GM23338 (cell line): ENCODE results near the gene UGT2B17.
"Not testable (repeated sequence)": the region's sequence is repeated elsewhere in the genome, so short reads cannot be mapped to it uniquely, and the experiment has no call there.

Experiments used
- CTCF ChIP-seq, 2 experiments: fragments of 200-600 bp in 1 of 2; sonication (generic) in 1 of 2; conservative IDR thresholded peaks; 2 replicates each; pipeline versions ENCODE4 v1.5.1 to v1.6.1; 2016 to 2017; ENCODE audit warnings: antibody characterized with exemption in 2 of 2, low read depth in 2 of 2, mild to moderate bottlenecking in 2 of 2, moderate library complexity in 1 of 2
- EZH2phosphoT487 ChIP-seq: fragments of 200-600 bp; sonication (generic); IDR thresholded peaks from one replicate; pipeline ENCODE4 v1.8.1; 2018; ENCODE audit warnings: antibody characterized with exemption; ENCODE audit not compliant: unreplicated experiment
- POLR2AphosphoS5 ChIP-seq: IDR thresholded peaks from 2 replicates; pipeline ENCODE4 v1.6.1; 2016; ENCODE audit warnings: antibody characterized with exemption, low read depth

- not testable (repeated sequence) for TF ChIP-seq EZH2phosphoT487; CTCF (conservative IDR thresholded peaks at IDR 0.05; ENCODE audit: low read depth in 2 of 2); POLR2AphosphoS5
Observed at GRCh38 chr4:68566364-68566763, 9.8 kb downstream of the UGT2B17 start.
